AG09309 (cell line): Measurements from ENCODE around the gene CPED1.

Experiments
- DNase-seq: peaks from one replicate; pipeline ENCODE4 v3.0.0-alpha.2; 2010; ENCODE audit warnings: low read depth
- H3K4me3 ChIP-seq: 2 replicates; pipeline ENCODE4 v1.5.1; 2011; ENCODE audit warnings: mild to moderate bottlenecking, low read depth, low read length, moderate library complexity; ENCODE audit not compliant: control insufficient read depth
- CTCF ChIP-seq: IDR thresholded peaks from 2 replicates; pipeline ENCODE4 v1.5.1; 2011; ENCODE audit warnings: mild to moderate bottlenecking, low read depth, low read length, inconsistent platforms; ENCODE audit not compliant: insufficient read depth, control insufficient read depth; ENCODE audit errors: missing control alignments

CPED1 gene

GRCh38 chr7:121342631-121343030 lies 354.1 kb downstream of the CPED1 start:
- no peak for TF ChIP-seq CTCF
- H3K4me3 ChIP-seq: no peak overlapping the region
- DNase-seq: no peak

- TF ChIP-seq CTCF: no peak
- no peak for DNase-seq
Observed at GRCh38 chr7:121343302-121343701, 354.8 kb downstream of the CPED1 start.

GRCh38 chr7:121344093-121344492 lies 355.6 kb downstream of the CPED1 start:
- no peak overlapping the region for H3K4me3 ChIP-seq
- no peak for DNase-seq
- no peak for TF ChIP-seq CTCF

More at GRCh38 chr7:121343302-121343701, 354.8 kb downstream of the CPED1 start:
- H3K4me3 ChIP-seq: no peak overlapping the region

- no peak for DNase-seq
- H3K4me3 ChIP-seq: no peak overlapping the region
- no peak for TF ChIP-seq CTCF
Observed at GRCh38 chr7:121344497-121344896, 356.0 kb downstream of the CPED1 start.
